GM04504 (cell line): ENCODE results near the gene NKAIN1.

Experiments used
- DNase-seq: peaks from one replicate; pipeline ENCODE4 v3.0.0-alpha.2; 2012; ENCODE audit warnings: low read depth

NKAIN1 gene

GRCh38 chr1:31232689-31233088 lies 7.0 kb downstream of the NKAIN1 start:
- no peak for DNase-seq

DNA sequence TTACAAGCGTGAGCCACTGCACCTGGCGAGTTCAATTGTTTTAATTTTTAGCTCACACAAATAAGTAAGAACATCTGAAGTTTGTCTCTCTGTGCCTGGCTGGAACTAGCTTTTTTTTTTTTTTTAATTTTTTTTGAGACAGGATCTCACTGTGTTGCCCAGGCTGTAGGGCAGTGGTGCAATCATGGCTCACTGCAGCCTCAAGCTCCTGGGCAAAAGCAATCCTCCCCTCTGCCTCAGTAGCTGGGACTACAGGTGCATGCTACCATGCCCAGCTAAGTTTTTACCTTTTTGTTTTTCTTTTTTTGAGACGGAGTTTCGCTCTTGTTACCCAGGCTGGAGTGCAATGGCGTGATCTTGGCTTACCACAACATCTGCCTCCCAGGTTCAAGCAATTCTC lies 7.9 kb downstream of the NKAIN1 start:
- DNase-seq, result no peak

DNA sequence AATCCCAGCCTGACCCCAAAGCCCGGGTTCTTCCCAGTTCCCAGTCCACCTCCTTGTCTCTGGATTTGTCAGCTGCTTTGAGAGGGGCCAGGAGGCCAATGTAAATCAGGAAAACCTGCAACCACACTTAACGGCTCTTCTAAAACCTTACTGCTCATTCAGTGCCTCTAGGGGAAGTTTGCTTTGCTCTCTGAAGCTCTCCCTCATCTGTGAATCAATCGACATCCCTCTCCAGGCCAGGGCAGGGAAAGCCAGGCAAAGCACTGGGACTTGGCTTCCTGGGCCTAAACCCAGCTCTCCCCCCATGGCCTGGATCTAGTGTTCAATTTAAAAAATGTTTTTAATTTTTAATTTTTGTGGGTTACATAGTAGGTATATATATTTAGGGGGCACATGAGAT lies 9.3 kb downstream of the NKAIN1 start:
- DNase-seq, result no peak

GRCh38 chr1:31228986-31229385 lies 10.7 kb downstream of the NKAIN1 start:
- no peak for DNase-seq

- DNase-seq, result no peak
Observed at GRCh38 chr1:31227891-31228568, 11.7 kb downstream of the NKAIN1 start.

- DNase-seq, result no peak
Observed at GRCh38 chr1:31224068-31224467, 15.6 kb downstream of the NKAIN1 start.

DNA sequence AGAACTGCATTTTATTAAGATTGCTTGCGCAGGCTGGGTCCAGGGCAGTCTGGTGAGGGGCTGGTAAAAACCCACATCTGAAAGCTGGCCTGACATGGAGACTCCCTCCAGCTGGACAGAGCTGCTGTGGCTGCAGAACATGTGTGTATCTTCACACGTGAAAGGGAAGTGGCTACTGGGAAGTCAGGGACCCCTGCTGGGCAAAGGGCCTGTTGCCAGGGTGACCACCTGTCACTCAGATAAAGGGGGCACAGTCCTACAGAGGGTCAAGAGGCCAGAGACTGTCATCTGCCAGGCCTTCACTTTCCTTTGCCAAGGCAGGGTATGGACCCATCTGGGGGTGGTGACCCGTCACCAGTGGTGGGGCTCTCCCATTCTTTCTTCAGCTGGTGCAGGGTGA lies 17.5 kb downstream of the NKAIN1 start:
- DNase-seq, result no peak

GRCh38 chr1:31221072-31221471 lies 18.6 kb downstream of the NKAIN1 start:
- no peak for DNase-seq

GRCh38 chr1:31219489-31219888 lies 20.2 kb downstream of the NKAIN1 start:
- no peak for DNase-seq

DNA sequence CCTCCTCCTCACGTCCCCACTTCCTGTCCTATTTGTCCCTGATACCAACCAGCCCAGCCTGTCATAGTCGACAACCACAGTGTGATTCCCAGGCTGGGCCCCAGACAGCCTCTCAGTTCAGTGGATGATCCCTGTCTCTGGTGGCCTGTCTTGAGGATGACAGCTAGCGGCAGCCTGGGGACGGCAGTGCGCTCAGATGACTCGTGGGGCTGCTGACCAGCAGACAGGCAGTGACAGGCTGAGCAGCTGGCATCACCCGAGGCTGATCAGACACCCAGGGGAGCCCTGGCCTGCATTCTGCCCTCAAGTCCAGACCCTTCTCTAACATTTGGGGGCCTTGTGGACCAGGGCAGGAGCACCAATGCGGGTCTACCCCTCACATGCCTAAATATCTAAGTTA lies 21.0 kb downstream of the NKAIN1 start:
- DNase-seq, result no peak

DNA sequence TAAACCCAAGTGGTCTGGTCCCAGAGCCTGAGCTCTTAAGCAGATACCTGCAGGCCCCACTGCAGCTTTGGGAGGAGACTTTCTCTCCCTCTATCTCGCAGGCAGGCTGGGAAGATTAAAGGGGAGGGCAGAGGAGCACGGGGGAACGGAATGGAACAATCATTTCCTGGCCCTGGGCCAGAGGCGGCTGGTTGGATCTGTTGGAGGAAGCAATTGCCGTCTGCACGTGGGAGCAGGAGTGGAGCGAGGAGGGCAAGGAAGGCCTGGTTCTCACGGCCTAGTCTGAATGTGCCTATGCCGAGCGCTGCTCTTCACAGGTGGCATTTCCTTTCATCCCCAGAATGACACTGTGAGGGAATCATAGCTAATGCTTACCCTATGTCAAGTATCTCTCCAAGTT lies 23.7 kb downstream of the NKAIN1 start:
- DNase-seq, result no peak

DNA sequence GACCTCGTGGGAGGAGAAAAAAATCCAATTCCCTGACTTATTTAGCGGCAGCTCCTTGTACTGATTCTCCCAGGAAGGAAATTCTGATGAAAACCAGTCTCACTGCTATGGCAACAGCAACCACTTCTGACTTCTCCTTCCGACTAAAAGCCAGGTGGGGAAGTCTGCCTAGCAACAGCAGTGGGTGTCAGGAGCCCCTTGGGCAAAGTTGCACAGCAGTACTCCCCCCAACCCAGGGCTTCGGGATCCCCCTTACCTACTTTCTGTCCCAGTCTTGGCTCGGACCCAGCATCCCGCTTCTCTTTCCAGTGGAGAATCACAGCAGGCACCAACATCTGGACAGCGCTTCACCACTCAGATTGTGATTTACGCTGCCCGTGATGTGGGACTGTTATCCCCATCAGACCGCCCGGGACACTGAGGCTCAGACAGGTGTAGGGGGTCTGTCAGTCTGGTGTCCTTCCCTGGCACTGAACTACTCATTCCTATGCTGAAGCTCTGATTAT lies 24.6 kb downstream of the NKAIN1 start:
- DNase-seq, result no peak

DNA sequence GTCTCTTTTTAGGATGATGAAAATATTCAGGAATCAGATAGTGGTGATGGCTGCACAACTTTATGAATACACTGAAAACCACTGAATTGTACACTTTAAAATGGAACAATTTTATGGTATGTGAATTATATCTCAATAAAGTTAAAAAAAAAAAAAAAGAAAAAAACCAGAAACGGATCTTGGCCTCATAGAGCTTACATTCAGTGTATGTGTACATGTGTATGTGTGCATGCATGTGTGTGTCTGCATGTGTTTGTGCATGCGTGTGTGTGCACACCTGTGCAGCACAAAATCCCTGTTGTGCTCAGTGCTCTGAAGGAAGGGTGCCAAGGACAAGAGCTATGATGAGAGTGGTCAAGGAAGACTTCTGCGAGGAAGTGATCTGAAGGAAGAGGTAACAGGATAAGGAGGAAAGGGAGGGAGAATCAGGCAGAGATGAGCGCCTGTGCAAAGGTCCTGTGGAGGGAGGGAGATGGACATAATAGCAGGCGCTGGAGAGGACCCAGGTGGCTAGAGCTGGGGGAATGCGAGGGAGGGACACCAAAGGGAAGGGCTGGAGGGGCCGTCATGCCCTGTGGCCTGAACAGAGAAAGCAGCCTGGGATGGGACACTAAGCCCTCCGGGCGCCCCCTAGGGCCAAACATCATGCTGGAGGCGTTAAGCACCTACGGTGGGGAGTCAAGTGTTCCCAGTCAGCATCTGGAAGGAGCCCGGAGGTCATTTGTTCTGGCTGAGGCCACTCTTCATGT lies 25.2 kb downstream of the NKAIN1 start:
- no peak for DNase-seq

GRCh38 chr1:31208361-31208945 lies 31.2 kb downstream of the NKAIN1 start:
- no peak for DNase-seq

GRCh38 chr1:31207569-31207968 lies 32.1 kb downstream of the NKAIN1 start:
- DNase-seq, result no peak

GRCh38 chr1:31207046-31207445 lies 32.6 kb downstream of the NKAIN1 start:
- DNase-seq, result no peak

DNA sequence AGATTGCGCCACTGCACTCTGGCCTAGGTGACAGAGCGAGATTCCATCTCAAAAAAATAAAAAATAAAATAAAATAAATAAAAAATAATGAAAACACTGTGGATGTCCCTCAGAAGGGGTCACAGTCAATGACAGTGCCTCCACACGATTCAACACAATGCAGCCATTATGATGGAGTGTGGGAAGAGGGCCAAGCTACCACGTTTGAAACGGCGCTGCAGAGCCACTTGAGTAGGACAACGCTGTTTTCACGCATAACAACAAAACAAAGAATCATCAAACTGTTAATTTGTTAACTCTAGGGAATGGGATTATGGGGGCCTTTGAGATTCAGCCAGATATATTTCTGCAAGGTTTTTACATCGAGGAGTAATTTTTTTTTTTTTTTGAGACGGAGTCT lies 36.5 kb downstream of the NKAIN1 start:
- no peak for DNase-seq

GRCh38 chr1:31201931-31202360 lies 37.7 kb downstream of the NKAIN1 start:
- DNase-seq, result no peak

GRCh38 chr1:31199949-31200348 lies 39.7 kb downstream of the NKAIN1 start:
- no peak for DNase-seq

GRCh38 chr1:31199236-31199790 lies 40.4 kb downstream of the NKAIN1 start:
- no peak for DNase-seq

GRCh38 chr1:31198600-31198999 lies 41.1 kb downstream of the NKAIN1 start:
- no peak for DNase-seq

- no peak for DNase-seq
Observed at GRCh38 chr1:31198150-31198549, 41.5 kb downstream of the NKAIN1 start.

GRCh38 chr1:31196685-31197084 lies 43.0 kb downstream of the NKAIN1 start:
- peak; percentile 58 for DNase-seq
